ENCODE results near the gene EPB41L3. TPM values are rescaled to one million over a fixed set of nuclear protein-coding genes. Genes with fewer than 3 reads are reported as not detected.

The EPB41L3 gene
- total RNA-seq = 10 to 100 TPM; 12.6 to 22.5 TPM

DNA sequence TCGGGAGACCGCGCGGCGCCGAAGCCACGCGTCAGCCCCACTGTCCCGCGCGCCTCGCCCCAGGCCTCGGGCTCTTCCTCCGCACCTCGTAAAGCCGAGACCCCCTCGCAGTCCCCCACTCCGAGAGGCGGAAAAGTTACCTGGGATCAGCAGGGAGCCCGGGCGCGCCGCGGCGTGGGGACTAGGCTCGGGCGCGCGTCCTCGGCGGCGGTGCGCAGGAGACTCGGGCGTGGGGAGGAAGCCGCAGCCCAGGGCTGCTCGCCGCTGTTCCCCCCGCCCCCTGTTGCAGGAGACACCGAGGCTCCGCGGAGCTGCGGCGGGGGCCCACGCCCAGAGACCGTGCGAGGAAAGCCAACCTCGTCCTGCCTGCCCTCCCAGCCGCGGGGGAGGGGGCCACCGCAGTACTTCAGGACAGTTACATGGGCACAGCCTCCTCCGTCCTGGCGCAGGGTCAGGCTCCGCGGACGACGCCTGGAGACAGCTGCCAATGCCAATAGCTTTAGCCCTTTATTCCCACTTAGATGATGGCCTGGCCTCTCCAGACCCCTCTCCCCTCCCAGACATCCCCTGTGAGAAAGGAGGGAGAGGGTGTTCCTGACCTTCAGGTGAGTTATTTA lies at the start of gene EPB41L3:
Gene EPB41L3, minus strand, starts transcription at position 225 of the 617 bp plus-strand sequence. CDS start 54,814 bp downstream, outside the sequence.
- no peaks in the 10 kb centered on the region for H3K9me3 ChIP-seq
- TF ChIP-seq, protein P1, sequence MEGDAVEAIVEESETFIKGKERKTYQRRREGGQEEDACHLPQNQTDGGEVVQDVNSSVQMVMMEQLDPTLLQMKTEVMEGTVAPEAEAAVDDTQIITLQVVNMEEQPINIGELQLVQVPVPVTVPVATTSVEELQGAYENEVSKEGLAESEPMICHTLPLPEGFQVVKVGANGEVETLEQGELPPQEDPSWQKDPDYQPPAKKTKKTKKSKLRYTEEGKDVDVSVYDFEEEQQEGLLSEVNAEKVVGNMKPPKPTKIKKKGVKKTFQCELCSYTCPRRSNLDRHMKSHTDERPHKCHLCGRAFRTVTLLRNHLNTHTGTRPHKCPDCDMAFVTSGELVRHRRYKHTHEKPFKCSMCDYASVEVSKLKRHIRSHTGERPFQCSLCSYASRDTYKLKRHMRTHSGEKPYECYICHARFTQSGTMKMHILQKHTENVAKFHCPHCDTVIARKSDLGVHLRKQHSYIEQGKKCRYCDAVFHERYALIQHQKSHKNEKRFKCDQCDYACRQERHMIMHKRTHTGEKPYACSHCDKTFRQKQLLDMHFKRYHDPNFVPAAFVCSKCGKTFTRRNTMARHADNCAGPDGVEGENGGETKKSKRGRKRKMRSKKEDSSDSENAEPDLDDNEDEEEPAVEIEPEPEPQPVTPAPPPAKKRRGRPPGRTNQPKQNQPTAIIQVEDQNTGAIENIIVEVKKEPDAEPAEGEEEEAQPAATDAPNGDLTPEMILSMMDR (IDR thresholded peaks at IDR 0.05) = no peak
- DNase-seq (ENCODE audit: low spot score) = no peak
- H3K36me3 ChIP-seq = no peaks in the 10 kb centered on the region
- H3K27me3 ChIP-seq = peaks cover 0 to 5% of the 10 kb centered on the region in 2 donors
- peak within 1 kb of the TSS; percentile 63 to 65 for H3K4me3 ChIP-seq
- H3K4me1 ChIP-seq = peaks cover 0 to 7% of the 10 kb centered on the region in 2 donors
- peak within 1 kb of the TSS; percentile 58 to 76 for H3K27ac ChIP-seq

DNA sequence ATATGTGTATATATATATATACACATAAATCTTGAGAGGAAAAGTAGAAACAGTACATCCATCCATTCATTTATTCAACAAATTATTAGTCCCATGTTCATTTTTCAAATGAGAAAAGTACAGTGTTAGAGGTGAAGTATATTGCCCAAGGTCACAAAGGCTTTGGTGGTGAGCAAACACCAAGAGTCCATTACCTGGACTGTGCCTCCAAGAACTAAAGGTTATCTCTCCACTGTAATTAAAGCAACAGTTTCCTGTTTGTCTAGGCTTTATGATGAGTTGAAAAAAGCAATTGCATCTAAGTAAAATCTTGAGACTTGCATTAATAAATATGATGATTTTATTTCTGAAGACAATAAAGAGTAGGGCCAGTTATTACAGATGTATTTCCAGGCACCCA lies 44.7 kb upstream of the EPB41L3 start:
- Histone ChIP-seq H3K4me3 (no peak overlapping the region), H3K27me3 (no peaks in the 10 kb centered on the region), H3K4me1 (no peaks in the 10 kb centered on the region), H3K27ac (no peak overlapping the region), H3K36me3 (no peaks in the 10 kb centered on the region), H3K9me3 (no peaks in the 10 kb centered on the region)
- TF ChIP-seq, protein P1 (IDR thresholded peaks at IDR 0.05) = no peak
- no peak for DNase-seq (ENCODE audit: low spot score)

DNA sequence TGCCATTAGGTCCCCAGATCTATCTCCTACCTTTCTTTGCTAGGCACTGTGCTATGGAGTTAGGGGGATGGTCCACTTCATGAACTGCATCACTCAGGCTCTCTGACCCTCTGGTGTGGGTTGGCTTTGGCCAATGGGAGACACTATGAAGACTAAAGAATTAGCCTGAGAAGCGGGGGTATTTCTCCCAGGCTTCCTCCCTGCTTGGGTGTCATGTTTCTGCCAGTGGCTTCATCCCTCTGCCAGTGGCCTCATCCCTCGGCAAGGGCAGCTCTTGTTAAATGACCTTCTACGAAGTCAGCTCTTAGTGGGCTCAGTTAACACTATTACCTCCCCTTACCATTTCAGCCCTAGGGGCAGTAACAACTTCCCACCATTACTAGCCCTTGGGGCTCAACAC lies 41.9 kb upstream of the EPB41L3 start:
- peaks cover 0 to 5% of the 10 kb centered on the region in 2 donors for H3K4me1 ChIP-seq
- no peak overlapping the region for H3K4me3 ChIP-seq
- TF ChIP-seq, protein P1 (IDR thresholded peaks at IDR 0.05) = no peak
- H3K27ac ChIP-seq = no peak overlapping the region
- no peaks in the 10 kb centered on the region for H3K36me3 ChIP-seq
- H3K27me3 ChIP-seq = no peaks in the 10 kb centered on the region
- no peaks in the 10 kb centered on the region for H3K9me3 ChIP-seq
- DNase-seq (ENCODE audit: low spot score) = no peak

DNA sequence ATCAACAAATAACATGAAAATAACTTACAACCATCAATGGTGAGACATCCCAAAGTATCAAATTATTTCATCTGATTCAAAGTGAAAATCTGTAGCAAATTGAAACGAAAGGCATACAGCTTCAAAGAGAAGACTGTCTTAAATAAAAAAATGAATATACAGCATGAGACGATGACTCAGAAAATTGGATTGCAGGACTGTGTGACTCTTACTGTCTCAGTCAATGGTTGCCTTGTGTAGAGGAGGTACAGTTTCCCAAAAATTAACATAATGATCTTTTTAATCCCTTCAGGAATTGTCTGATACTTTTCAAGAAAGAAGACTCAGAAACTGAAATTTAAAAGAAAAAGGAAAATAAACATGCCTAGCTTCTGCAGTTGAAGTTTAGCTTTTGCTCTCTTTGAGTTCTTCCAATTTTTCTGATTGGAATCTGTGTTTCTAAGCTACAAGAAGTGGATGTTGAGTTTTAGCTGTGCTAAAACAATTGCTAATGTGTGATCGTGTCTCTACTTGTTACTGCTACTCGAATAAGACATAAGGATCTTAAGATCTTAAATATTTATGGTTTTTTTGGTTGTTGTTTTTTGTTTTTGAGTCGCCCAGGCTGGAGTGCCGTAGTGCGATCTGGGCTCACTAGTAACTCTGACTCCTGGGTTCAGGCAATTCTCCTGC lies 41.1 kb upstream of the EPB41L3 start:
- Histone ChIP-seq H3K27ac (no peak overlapping the region), H3K27me3 (no peaks in the 10 kb centered on the region), H3K9me3 (no peaks in the 10 kb centered on the region), H3K4me3 (no peak overlapping the region), H3K4me1 (peaks cover 0 to 5% of the 10 kb centered on the region in 2 donors), H3K36me3 (no peaks in the 10 kb centered on the region)
- no peak for DNase-seq (ENCODE audit: low spot score)
- TF ChIP-seq, protein P1 (IDR thresholded peaks at IDR 0.05) = no peak

DNA sequence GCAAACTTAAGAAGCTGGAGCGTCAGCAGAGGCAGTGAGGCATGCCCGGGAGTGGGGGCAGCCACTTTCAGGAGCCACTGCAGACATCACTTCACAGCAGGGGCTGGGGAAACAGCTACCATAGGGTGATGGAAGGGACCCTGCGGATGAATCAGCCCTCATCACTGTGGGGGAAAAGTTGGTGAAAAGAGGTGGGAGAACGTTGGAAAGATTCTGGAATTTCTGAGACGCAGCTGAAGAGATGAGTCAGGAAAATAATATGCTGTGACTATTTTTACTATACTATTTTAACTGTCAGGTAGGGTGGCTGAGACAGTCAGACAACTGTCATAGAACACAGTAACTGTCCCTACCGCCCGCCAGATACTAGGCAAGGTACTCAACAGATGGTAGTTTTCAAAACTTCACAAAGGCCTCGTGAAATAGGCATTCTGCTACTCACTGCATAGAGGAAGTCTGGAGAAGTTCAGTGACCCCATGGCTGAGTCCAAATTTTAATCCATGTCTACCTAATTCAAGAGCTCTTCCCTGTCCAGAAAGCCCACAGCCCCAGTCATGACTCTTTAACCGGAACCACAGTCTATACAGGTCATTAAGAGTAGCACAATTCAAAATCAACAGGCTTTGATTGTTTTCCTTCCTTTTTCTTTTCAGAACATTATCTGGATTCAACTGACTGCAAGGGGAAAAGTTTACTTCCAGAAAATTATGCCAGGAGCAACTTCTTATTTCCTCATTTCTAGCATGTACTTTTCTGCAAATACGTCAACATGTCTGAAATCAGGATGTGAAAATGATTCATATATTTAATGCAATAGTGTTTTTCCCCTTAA lies 39.3 kb upstream of the EPB41L3 start:
- Histone ChIP-seq H3K4me3 (no peak overlapping the region), H3K27me3 (no peaks in the 10 kb centered on the region), H3K4me1 (peaks cover 0 to 5% of the 10 kb centered on the region in 2 donors), H3K36me3 (no peaks in the 10 kb centered on the region), H3K27ac (peak overlapping the region in 1 of 2 donors; percentile 35), H3K9me3 (no peaks in the 10 kb centered on the region)
- TF ChIP-seq, protein P1 (IDR thresholded peaks at IDR 0.05) = no peak
- DNase-seq (ENCODE audit: low spot score) = no peak
